GM18873 (cell line): ENCODE results near the gene KTN1.

Experiments
- ATAC-seq: cut with Tn5 transposase; IDR thresholded peaks from one replicate; pipeline ENCODE4 v1.9.1; 2021; ENCODE audit warnings: mild to moderate bottlenecking, moderate library complexity, moderate number of reproducible peaks; ENCODE audit not compliant: unreplicated experiment, low FRiP score

KTN1 gene

DNA sequence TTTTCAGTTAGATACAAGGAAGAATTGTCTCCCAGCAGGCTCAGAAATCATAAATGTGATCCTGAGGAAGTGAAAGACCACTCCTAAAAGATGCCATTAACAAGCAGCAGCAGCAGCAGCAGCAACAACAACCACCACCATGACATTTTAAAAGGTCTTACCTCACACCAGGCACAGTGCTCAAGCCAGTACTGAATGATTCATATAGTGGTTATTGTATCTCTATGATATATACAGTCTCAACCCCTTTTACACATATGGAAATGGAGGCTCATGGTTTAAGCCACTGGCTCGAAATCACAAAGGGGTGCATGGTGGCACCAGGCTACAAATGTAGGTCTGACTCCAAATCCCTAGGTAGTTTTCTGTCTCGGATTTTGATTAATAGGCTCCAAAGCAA lies 126.9 kb downstream of the KTN1 start:
- no peak for ATAC-seq

- ATAC-seq = no peak
Observed at GRCh38 chr14:55707365-55707804, 127.4 kb downstream of the KTN1 start.

GRCh38 chr14:55710506-55711041 lies 130.6 kb downstream of the KTN1 start:
- ATAC-seq = no peak

- ATAC-seq = no peak
Observed at GRCh38 chr14:55711175-55711811, 131.3 kb downstream of the KTN1 start.

- ATAC-seq = no peak
Observed at GRCh38 chr14:55712491-55712890, 132.5 kb downstream of the KTN1 start.

GRCh38 chr14:55713486-55713885 lies 133.5 kb downstream of the KTN1 start:
- no peak for ATAC-seq

DNA sequence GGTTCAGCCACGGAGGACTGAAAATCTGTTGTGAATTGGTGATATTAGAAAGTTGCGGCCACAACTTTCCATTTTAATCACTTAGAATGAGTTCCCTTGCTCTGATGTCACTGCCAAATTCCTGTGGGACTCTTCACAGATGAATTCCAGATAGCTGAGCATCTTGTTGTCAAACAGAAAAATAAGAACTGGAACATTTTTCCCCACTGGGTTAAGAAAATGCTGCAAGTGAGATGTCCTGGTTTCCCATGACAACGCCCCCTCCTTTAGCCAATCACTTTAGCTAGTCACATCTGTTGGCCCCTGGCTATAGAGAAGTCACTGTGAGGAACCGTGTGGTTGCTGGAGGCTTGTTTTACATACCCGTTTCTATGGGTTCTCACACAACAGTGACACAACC lies 135.9 kb downstream of the KTN1 start:
- peak; percentile 63 for ATAC-seq

GRCh38 chr14:55717621-55718020 lies 137.6 kb downstream of the KTN1 start:
- no peak for ATAC-seq

DNA sequence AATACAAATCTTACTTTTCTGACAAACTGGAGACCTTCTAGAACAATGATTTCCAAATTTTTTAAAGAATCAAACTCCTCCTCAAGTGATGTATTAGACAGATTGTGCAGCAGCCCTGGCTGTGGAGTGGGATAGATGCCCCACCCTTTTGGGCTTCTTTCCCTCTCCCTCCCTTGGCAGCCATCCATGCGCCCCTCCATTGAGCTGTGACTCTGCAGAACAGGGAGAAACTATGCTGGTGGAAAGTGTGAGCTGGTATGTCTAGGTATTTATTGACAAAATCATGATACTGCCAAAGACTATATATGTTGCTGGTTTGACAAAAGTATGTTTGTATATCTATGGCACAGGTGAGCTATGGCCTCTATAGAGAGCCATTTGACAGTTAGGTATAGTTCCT lies 138.5 kb downstream of the KTN1 start:
- ATAC-seq = no peak

DNA sequence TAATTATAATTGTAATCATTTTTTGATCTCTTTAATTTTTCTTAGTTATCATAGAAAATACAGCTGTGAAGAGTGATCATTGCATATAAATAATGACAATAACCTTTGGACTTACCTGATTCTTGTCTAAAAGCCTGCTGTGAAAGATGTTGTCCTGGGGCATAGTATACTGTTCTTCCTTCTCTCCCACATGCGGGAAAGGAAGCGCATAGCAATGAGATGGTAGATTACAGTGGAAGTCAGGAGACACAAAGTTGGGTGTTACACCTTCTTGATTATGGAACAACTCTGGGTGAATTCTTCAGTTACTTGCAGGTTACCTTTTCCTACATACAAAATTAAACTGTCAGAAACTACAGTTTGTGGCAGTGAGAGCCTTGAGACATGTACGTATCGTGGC lies 140.8 kb downstream of the KTN1 start:
- no peak for ATAC-seq

- no peak for ATAC-seq
Observed at GRCh38 chr14:55721353-55721752, 141.3 kb downstream of the KTN1 start.

DNA sequence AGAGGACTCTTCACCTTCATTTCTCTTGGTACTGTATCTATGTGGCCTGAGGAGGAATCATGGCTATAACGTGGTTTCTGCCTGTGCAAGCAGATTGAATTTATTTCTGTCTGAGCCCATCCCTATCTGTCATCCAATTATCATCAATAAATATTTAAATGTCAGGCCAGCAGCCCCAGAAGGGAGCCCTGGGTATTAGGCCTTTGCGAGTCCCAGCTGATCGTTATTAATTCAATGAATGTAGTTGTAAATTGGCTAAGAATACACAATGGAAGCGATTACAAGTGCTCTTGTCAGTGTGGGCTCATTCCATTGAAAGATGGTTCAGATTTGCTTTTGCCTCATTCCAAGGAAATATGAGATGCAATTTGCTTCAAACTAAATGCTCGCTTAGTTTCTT lies 142.0 kb downstream of the KTN1 start:
- no peak for ATAC-seq

DNA sequence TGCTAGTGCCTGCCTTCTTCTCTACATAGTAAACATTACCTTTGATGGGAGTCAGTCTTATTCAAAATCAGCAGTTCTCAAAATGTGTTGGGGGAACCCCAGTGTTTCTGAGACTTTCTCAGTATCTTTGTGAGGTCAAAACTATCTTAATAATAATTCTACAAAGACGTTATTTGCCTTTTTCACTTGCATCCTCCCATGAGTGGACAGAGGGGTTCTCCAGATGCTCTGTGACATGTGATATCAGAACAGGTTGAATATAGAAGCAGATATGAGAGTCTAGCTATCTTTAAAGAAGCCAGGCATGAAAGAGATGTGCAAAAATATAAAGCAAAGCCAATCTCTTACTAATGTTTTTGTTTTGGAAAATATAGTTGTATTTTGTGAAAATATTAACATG lies 144.7 kb downstream of the KTN1 start:
- no peak for ATAC-seq

DNA sequence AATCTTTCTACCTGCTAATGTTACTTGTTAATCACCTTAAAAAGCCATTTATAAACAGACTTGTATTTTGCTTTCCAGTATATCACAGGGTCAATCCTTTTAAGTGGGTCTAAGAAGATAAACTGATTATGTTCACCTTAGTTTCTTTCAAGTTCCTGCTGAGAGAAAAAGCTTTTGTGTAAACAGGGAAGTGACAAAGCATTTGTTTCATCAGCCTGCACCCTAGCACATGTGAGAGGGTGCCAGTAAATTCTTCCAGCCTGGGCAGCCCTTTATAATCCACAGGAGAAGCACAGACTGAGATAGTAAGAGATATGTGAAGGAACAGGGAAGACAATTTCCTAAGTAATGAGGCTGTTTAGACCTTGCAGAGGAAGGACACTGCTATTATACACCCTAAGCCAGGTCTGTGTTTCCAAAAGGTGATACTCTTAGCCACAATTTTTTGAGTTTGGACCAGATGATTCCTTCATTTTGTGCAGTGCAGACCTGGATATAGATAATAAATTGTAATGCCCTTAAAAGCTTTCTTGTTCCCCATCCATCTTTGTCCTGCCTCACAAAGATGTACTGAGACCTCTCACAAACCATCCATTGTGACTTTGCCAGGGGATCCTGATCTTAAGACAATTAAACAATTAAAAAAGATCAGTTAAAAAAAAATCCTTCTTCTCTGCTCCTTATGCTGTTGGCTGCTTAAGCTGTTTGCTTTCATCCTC lies 150.7 kb downstream of the KTN1 start:
- ATAC-seq = no peak

DNA sequence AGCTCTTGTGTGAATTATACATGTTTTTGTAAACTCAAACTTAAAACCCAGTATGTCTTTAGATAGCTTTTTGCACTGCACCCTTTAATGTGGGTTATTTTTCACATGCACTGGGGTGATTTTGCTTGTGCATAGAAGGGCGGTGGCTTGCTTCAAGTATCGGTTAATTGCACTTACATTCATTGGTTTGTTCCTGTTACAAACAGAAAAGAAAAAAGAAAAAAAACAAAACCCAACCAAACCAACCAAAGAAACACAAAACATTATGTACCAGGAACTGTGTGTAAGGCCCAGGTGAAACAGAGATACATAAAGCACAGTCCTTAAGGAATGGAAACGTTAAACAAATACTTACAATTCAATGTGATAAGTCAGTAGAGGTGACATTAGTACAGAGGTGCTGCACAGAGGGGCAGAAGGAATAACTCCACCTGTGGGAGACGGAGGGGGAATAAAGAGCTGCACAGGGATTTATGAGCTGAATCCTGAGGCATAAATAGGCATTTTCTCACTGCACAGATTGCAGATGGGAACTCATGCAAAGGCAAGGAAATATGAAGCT lies 151.4 kb downstream of the KTN1 start:
- no peak for ATAC-seq

GRCh38 chr14:55731881-55732498 lies 152.0 kb downstream of the KTN1 start:
- ATAC-seq = no peak

DNA sequence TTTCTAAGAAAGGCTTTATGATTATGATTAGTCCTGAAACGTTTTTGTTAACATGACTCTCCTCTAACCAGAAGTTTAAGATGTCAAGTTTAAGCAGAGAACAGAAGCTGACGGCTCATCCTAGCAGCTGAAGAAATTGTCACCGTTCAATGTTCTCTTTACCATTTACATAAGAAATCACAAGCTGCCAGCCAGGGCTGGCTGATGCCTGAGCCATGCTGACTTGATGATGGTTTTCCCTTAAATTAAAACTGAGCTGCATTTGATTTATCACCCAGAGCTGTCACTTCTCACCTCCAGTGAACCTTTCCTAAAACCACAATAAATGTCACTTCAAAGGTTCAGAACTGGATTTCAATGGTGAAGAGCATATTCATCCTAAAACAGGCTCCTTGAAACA lies 153.6 kb downstream of the KTN1 start:
- no peak for ATAC-seq
